Subcutaneous abdominal adipose tissue (tissue), 5 donors: ENCODE results near the gene ATP6V0D1.
A peak's percentile ranks its signal among the peaks of the same experiment; 100 is the strongest.

ENCODE experiments used
- H3K27ac ChIP-seq: one replicate; pipeline ENCODE4 v1.7.0; 2013; ENCODE audit warnings: low read depth, mild to moderate bottlenecking, inconsistent platforms, low read length, moderate library complexity
- H3K27me3 ChIP-seq, 5 donors: one replicate each; pipeline ENCODE4 v1.7.0; 2013; ENCODE audit warnings: low read length in 5 of 5, inconsistent platforms in 1 of 5; ENCODE audit not compliant: control insufficient read depth in 5 of 5, insufficient read depth in 4 of 5
- H3K36me3 ChIP-seq, 5 donors: one replicate each; pipeline ENCODE4 v1.7.0; 2013; ENCODE audit warnings: low read length in 5 of 5; ENCODE audit not compliant: control insufficient read depth in 5 of 5, insufficient read depth in 5 of 5
- H3K4me1 ChIP-seq, 5 donors: one replicate each; pipeline ENCODE4 v1.7.0; 2013; ENCODE audit warnings: low read length in 5 of 5, mild to moderate bottlenecking in 3 of 5, moderate library complexity in 1 of 5; ENCODE audit not compliant: control insufficient read depth in 5 of 5, insufficient read depth in 5 of 5
- H3K4me3 ChIP-seq, 5 donors: one replicate each; pipeline ENCODE4 v1.7.0; 2013; ENCODE audit warnings: low read length in 5 of 5, low read depth in 1 of 5
- H3K9ac ChIP-seq, 5 donors: one replicate each; pipeline ENCODE4 v1.7.0; 2013; ENCODE audit warnings: low read length in 5 of 5, mild to moderate bottlenecking in 4 of 5, moderate library complexity in 3 of 5
- H3K9me3 ChIP-seq, 5 donors: one replicate each; pipeline ENCODE4 v1.7.0; 2013; ENCODE audit warnings: low read length in 5 of 5; ENCODE audit not compliant: control insufficient read depth in 5 of 5
- donor health status: healthy.
- donor health status: healthy.
- donor health status: healthy.
- donor health status: healthy.
- donor health status: healthy.

Gene ATP6V0D1

DNA sequence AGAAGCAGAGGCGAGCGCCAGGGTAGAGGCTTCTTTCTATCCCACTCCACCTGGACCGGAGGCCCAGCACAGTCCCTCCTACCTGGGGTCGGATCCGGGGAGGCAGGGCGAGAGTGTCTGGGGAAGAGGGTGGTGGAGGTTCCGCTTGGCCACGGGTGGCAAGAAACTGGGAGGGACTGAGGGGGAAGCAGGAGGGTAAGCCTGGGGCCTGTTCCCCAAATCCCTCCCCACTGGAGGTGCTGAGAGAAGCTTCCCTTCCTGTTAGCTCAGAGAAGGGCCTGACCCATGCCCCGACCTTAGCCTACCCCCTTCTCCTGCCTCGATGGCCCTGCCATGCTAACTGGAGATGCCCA, 85.9 kb downstream of the ATP6V0D1 start:
- Histone ChIP-seq H3K36me3 (peaks cover 0 to 7% (median 0%) of the 10 kb centered on the region in 5 donors), H3K9me3 (no peaks in the 10 kb centered on the region), H3K4me3 (peak overlapping the region in 3 of 5 donors; percentile 27 to 77 (median 68)), H3K4me1 (peaks cover 12 to 94% (median 79%) of the 10 kb centered on the region in 5 donors), H3K9ac (peak overlapping the region in 1 of 5 donors; percentile 13), H3K27me3 (peaks cover 0 to 43% (median 21%) of the 10 kb centered on the region in 5 donors), H3K27ac (no peak overlapping the region)

DNA sequence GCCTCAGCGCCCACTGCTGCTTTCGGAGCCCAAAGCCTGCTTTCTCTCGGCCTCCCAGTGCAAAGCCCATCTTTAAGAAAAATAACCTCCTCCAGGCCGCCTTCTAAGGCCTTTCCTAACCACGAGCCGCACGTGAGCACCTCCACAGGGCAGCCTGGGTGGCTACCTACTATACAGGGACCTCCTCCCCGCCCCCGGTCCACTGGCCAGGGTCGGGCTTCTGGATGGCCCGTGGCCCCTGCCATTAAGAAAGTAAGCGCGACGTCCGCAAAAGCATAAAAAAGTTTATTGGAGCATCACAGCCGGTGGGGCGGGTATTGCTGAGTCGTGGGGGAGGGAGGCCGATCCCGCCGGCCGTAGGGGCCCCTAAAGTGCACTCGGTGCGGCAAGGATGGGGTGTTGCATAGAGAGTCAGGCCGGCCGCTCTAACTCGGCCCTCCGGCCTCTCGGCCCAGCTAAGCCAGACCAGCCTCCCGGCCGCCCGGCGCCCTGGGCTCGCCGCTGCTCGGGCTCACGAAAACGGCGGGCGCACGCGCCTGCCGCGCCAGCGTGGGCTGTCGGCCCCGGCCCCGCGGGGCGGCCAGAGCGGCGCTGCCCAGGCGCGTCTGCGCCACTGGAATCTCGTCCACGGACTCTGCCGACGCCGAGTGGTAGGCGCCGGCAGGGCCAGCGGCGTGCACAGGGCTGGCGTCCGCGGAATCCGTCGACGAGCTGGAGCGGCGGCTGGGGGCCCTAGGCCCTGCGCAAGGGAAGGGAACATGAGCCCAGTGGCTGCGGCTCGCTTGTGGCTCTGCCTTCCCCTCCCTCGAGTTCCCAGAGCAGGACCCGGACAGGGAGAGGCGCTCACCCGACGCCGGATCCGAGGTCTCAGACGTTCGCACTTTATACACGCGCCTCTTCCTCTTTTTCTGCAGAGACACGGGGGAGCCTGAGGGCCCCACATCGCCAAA, 86.5 kb downstream of the ATP6V0D1 start:
- Histone ChIP-seq H3K4me1 (peaks cover 12 to 98% (median 82%) of the 10 kb centered on the region in 5 donors), H3K27me3 (peaks cover 0 to 44% (median 21%) of the 10 kb centered on the region in 5 donors), H3K27ac (no peak overlapping the region), H3K4me3 (peak overlapping the region in 4 of 5 donors; percentile 56 to 82 (median 72)), H3K36me3 (peaks cover 0 to 13% (median 0%) of the 10 kb centered on the region in 5 donors), H3K9me3 (no peaks in the 10 kb centered on the region), H3K9ac (peak overlapping the region in 2 of 5 donors; percentile 53 to 68)

DNA sequence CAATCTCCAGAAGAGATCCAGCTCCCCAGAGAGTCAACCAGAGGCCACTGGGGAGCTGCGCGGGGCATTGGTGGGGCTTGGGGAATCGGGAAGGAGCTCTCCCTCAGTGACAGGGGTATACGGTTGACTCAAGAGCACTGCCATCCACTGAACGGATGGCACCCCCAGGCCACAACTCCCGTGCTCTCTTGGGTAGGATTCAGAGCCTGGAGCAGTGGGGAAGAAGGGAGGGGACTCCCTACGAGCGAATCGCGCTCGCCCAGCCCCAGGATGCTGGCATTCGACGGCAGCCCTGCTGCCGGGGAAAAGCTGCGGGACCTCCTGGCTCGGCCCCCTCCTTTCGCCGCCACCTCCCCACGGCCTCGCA, 87.2 kb downstream of the ATP6V0D1 start:
- H3K27ac ChIP-seq: peak overlapping the region; percentile 37
- H3K27me3 ChIP-seq: peaks cover 0 to 44% (median 21%) of the 10 kb centered on the region in 5 donors
- H3K9me3 ChIP-seq: no peaks in the 10 kb centered on the region
- H3K36me3 ChIP-seq: peaks cover 0 to 13% (median 0%) of the 10 kb centered on the region in 5 donors
- peak overlapping the region; percentile 56 to 82 (median 68) for H3K4me3 ChIP-seq
- peak overlapping the region in 3 of 5 donors; percentile 45 to 68 (median 53) for H3K9ac ChIP-seq
- peaks cover 12 to 95% (median 76%) of the 10 kb centered on the region in 5 donors for H3K4me1 ChIP-seq

DNA sequence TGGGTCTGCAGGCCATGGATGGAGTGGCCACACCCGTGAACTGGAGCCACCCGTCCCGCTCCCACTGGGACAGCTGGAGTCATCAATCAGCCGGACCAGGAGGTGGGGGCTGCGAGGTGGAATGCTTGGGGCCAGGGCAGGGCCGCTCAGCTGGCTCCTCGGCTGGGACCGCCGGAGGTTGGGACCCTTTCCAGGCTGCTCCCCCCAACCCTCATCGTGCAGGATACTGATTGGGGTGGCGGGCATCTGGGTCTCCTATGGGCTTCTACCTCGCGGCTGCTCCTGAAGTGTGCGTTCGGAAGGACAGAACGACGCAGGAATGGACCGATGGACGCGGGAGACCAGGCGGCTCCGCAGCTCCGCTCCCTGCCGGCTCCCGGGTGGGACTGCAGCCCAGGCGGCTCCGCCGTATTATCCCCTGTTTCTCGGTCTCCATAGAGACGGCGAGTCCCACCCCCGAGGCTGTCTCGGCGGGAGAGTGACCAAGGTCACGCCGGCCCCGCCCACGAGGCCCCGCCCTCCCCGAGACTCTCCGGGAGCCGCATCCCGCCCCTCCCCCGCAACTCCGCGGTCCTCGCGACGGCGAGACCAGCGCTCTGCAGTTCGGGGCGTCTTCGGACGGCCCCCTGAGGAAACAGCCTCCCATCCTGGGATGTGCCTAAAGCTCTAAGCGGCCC, 87.7 kb downstream of the ATP6V0D1 start, which contains the start of gene TPPP3:
TPPP3 (minus strand) TSS at position 388 of the 677 bp plus-strand sequence. CDS start 2,387 bp downstream, outside the sequence.
- Histone ChIP-seq H3K9ac (peak within 1 kb of the TSS in 3 of 5 donors; percentile 53 to 71 (median 68)), H3K9me3 (no peaks in the 10 kb centered on the region), H3K27me3 (peaks cover 0 to 44% (median 21%) of the 10 kb centered on the region in 5 donors), H3K36me3 (peaks cover 0 to 14% (median 0%) of the 10 kb centered on the region in 5 donors), H3K27ac (peak within 1 kb of the TSS; percentile 37), H3K4me1 (peaks cover 12 to 90% (median 75%) of the 10 kb centered on the region in 5 donors), H3K4me3 (peak within 1 kb of the TSS; percentile 60 to 82 (median 71))

DNA sequence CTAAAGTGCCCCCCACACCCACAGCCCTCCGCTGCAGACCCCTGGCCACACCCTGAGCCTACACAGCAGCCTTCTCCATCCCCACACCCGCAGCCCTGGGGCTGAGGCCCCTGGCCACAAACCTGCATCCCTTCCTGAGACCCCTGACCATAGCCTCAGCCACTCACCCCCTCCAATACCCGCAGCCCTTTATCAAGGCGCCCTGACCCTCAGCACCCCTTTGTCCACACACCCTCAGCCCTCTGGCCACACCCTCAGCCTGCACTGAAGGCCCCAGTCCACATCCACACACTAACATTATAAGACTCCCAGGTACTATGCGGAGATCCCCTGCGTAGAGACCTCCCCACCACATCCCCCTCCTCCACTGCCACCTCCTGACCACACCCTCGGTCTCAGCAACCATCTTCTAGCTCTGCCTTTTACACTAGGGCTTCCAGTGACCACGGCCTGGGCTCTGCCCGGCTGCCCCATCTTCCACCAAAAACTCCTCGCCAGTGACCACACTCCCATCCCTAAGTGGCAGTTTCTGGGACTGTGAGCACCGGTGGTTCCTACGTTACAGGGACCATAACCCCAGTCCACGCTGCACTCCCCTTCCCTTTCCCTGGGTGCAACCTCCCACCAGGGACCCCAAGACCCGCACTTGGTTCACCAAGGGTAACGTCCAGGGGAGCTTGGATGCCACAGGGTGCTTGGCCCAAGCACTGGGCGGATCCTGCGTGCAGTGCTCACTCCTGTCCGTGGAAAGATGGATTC, 88.5 kb downstream of the ATP6V0D1 start:
- Histone ChIP-seq H3K27me3 (peaks cover 0 to 41% (median 21%) of the 10 kb centered on the region in 5 donors), H3K9me3 (no peaks in the 10 kb centered on the region), H3K27ac (peak overlapping the region; percentile 23), H3K4me1 (peaks cover 12 to 83% (median 73%) of the 10 kb centered on the region in 5 donors), H3K36me3 (peaks cover 0 to 14% (median 0%) of the 10 kb centered on the region in 5 donors), H3K9ac (peak overlapping the region in 3 of 5 donors; percentile 33 to 71 (median 65)), H3K4me3 (peak overlapping the region; percentile 60 to 82 (median 71))

DNA sequence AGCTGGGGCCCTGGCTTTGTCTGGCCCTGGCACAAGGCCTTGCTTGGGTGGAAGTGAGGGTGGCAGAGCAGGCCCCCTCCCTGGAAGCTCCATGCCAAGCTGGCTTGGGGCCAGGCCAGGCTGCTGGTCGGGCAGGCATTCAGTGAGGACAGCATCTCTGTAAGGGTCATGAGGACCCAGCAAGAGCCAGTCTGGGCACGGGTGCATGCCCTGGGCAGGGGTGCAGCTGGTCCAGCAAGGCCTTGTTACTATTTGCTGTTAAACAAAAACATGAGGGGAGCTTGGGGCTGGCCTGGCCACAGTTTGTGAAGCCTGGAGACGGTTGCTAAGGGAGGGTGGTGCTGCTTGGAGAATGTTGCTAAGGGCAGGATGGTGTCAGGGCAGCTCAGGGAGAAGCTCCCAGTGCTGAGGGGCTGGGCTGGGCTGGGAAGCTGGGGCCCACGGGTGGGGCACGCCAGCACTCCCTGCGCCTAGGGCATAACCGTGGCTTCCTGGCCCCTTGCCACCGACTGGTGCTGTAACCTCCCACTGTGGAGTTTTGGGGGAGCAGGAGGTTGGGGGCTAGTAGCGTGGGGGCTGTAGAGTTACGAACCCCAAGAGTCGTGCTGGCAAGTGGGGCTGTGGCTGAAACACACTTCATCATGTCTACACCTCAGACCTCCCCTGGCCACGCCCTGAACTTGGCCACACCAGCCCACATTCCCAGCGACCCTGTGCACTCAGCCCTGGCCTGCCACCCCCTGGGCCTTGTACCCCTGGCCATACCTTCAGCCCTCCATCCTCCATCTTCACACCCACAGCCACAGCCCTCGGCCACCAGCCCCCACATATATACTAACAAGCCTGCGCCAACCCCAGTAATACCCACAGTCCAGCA, 89.3 kb downstream of the ATP6V0D1 start:
- peaks cover 0 to 41% (median 21%) of the 10 kb centered on the region in 5 donors for H3K27me3 ChIP-seq
- peak overlapping the region in 1 of 5 donors; percentile 65 for H3K9ac ChIP-seq
- peaks cover 10 to 75% (median 65%) of the 10 kb centered on the region in 5 donors for H3K4me1 ChIP-seq
- H3K9me3 ChIP-seq: no peaks in the 10 kb centered on the region
- peak overlapping the region in 4 of 5 donors; percentile 4 to 82 (median 72) for H3K4me3 ChIP-seq
- H3K36me3 ChIP-seq: peaks cover 0 to 14% (median 0%) of the 10 kb centered on the region in 5 donors
- no peak overlapping the region for H3K27ac ChIP-seq

DNA sequence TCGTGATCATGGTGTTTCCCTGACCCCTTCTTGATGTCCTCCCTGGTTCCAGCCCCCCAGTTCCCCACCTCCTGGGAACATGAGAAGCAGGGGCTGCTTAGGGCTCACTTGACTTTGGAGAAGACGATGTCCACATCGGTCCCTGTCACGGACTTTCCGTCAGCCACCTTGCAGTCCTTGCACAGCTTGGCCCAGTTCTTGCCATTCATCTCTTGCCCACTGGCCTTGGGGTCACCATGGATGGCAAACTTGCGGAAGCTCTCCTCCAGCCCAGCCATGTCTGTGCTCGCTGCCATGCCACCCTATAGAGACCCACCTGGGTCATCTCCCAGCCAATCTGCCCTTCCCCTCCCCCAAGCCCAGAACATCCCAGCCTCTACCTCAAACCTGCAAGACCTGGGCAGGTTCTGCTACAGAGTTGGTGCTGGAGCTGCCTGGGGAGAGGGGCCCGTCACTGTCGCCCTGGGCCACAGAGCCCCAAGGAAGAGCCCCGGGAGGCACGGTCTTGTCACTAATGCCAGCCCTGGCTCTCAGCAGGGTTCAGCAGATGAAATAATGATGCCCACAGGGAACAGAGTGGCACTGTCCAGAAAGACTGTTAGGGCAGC, 90.0 kb downstream of the ATP6V0D1 start:
- H3K9me3 ChIP-seq: no peaks in the 10 kb centered on the region
- no peak overlapping the region for H3K9ac ChIP-seq
- H3K36me3 ChIP-seq: peaks cover 0 to 14% (median 0%) of the 10 kb centered on the region in 5 donors
- peak overlapping the region in 3 of 5 donors; percentile 2 to 77 (median 31) for H3K4me3 ChIP-seq
- H3K27ac ChIP-seq: no peak overlapping the region
- peaks cover 0 to 37% (median 21%) of the 10 kb centered on the region in 5 donors for H3K27me3 ChIP-seq
- H3K4me1 ChIP-seq: peaks cover 10 to 68% (median 58%) of the 10 kb centered on the region in 5 donors

DNA sequence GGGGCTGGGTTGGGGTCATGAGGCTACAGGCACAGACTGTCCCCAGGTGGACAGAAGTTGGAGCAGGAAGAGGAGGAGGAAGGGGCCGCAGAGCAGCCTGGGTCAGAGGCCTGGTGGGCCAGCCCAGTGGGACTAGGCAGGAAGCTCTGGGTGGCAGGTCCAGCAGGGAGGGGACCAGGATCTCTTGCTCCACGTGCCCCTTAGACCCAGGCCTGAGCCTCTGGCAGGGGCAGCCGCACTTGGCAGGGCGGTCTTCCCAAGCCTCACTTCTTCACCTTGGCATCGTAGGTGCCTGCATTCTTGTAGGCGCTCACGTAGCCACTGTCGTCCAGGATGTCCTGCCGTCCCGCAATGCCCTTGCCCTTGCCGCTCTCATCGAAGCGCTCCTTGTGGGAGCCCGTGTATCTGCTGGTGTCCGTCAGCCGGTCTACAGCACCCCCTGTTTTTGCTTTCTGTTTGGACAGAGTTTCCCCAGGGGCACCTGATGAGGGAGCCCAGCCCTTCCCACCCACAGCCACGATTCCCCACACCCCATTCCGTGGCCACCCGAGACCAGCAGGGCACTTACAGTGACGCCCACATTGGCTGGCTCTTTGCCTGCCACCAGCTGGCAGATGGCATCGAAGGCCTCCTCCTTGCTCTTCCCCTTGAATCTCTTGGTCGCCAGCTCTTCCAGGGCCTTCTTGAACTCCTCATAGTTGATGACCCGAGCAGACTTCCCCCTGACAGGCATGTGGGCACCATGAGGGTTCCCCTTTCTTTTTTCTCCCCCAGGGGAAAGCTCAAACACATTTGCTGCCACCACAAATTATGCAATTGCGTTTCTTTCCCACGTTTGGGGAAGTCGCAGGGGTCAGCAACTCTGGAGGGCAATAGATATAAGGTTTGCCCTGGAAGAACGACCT, 90.8 kb downstream of the ATP6V0D1 start:
- Histone ChIP-seq H3K4me3 (peak overlapping the region in 3 of 5 donors; percentile 2 to 77 (median 31)), H3K27me3 (peaks cover 0 to 29% (median 14%) of the 10 kb centered on the region in 5 donors), H3K36me3 (peaks cover 0 to 14% (median 0%) of the 10 kb centered on the region in 5 donors), H3K9ac (no peak overlapping the region), H3K27ac (no peak overlapping the region), H3K9me3 (no peaks in the 10 kb centered on the region), H3K4me1 (peaks cover 2 to 60% (median 50%) of the 10 kb centered on the region in 5 donors)
